Endothelial cell of umbilical vein (primary cell): ENCODE measurements around the gene MARK1.

ENCODE experiments used
- CTCF ChIP-seq, 2 donors: IDR thresholded peaks; 1 replicate in 1 of 2; 2 replicates in 1 of 2; pipeline ENCODE4 v1.5.1; 2011; ENCODE audit warnings: low read length in 2 of 2, mild to moderate bottlenecking in 2 of 2, moderate library complexity in 2 of 2, control low read depth in 1 of 2, inconsistent platforms in 1 of 2, low read depth in 1 of 2; ENCODE audit not compliant: insufficient read depth in 1 of 2; ENCODE audit errors: extremely low read depth in 1 of 2
- EZH2 ChIP-seq: IDR thresholded peaks from 2 replicates; pipeline ENCODE4 v1.6.1; 2012; ENCODE audit warnings: borderline replicate concordance, low read depth, mild to moderate bottlenecking, moderate library complexity, low read length, inconsistent platforms; ENCODE audit not compliant: severe bottlenecking
- FOS ChIP-seq: IDR thresholded peaks from 2 replicates; pipeline ENCODE4 v1.6.1; 2011; ENCODE audit warnings: mild to moderate bottlenecking, low read length, moderate library complexity, borderline replicate concordance; ENCODE audit not compliant: insufficient read depth
- GATA2 ChIP-seq: IDR thresholded peaks from 2 replicates; pipeline ENCODE4 v1.7.0; 2011; ENCODE audit warnings: low read depth, mild to moderate bottlenecking, moderate library complexity, mixed read lengths, low read length; ENCODE audit not compliant: insufficient read length, insufficient read depth
- JUN ChIP-seq: IDR thresholded peaks from 2 replicates; pipeline ENCODE4 v1.6.1; 2011; ENCODE audit warnings: borderline replicate concordance, low read depth; ENCODE audit not compliant: insufficient read length, insufficient read depth
- MAX ChIP-seq: IDR thresholded peaks from 2 replicates; pipeline ENCODE4 v1.6.1; 2011; ENCODE audit not compliant: insufficient read depth, insufficient read length
- MYC ChIP-seq: IDR thresholded peaks from one replicate; pipeline ENCODE4 v1.6.1; 2011; ENCODE audit warnings: mild to moderate bottlenecking, low read depth, low read length
- POLR2A ChIP-seq: IDR thresholded peaks from 2 replicates; pipeline ENCODE4 v1.6.1; 2012; ENCODE audit warnings: low read depth, mild to moderate bottlenecking, control low read depth, low read length
- POLR2AphosphoS5 ChIP-seq: IDR thresholded peaks from 2 replicates; pipeline ENCODE4 v1.6.1; 2012; ENCODE audit warnings: low read depth, mild to moderate bottlenecking, control low read depth, low read length, moderate library complexity; ENCODE audit not compliant: insufficient read depth

- no peak for TF ChIP-seq POLR2A
- TF ChIP-seq POLR2AphosphoS5, result no peak
- no peak for TF ChIP-seq EZH2
- no peak for TF ChIP-seq CTCF (IDR thresholded peaks at IDR 0.05; ENCODE audit: extremely low read depth in 1 of 2, insufficient read depth in 1 of 2, low read depth in 1 of 2, low read length in 2 of 2)
- no peak for TF ChIP-seq MAX
- TF ChIP-seq JUN, result no peak
- no peak for TF ChIP-seq MYC
- TF ChIP-seq FOS, result no peak
- no peak for TF ChIP-seq GATA2
Observed at GRCh38 chr1:220666349-220666748, 138.4 kb downstream of the MARK1 start.
